Measurements from ENCODE around the gene SESN3.
"Not testable (repeated sequence)": the region's sequence is repeated elsewhere in the genome, so short reads cannot be mapped to it uniquely, and the experiment has no call there.

The SESN3 gene

DNA sequence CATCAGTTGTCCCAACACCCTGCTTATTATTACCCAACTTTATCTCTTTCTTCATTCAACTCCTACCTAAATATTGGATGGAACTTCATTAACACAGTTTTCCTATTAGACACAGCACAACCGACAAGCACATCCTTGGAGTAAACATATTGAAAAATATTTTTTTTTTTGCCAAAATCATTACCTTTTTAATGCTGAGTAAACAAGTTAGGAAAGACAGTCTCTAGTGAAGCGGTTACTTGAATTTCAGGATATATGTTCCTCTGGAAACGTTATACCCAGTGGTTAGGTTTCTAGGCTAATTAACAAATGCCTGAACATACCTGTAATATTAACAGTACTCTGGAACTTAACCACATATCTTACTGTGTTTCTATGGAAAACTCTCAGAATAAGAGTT, 11.4 kb downstream of the SESN3 start:
- FAIRE-seq (no peak), DNase-seq (ENCODE audit: insufficient read length, low spot score) (no peak)
- TF ChIP-seq POLR2A (IDR thresholded peaks at IDR 0.05; ENCODE audit: low read depth, low read length), result no peak

DNA sequence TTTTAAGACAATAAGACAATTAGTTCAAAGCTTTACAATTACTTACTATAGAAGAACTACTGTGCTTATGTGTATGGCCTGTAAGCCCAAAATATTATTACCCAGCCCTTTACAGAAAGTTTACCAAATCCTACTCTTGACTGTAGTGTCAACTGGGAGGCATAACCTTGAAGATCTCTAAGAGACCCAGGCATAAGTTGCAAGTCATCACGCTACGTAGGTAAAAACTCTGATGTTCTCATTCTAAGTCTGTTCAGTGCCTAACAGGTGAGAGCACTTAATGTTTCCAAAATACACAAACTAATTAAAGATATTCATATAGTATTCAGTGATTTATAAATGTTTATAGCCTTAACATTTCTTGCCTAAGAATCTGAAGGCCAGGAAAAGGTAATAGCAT, 12.9 kb downstream of the SESN3 start:
- TF ChIP-seq POLR2A (IDR thresholded peaks at IDR 0.05; ENCODE audit: low read depth, low read length), result no peak
- DNase-seq (ENCODE audit: insufficient read length, low spot score) (no peak), FAIRE-seq (no peak)

DNA sequence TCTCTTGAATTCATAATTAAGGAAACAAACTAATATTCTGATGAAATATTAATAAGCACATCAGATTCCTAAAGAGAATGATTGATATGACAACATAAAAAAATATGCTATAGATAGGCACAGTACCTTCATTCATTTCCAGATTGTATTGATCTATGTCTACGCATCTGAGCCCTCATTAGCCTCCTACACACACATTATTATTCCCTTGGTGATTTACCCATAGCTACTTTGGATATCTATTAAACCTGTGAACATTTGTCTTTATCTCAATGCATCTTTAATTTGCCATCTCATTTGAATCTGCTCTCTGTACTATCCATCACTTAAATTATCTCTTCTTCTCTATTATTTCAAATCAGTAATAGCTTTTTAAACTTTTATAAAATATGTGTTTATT, 18.4 kb downstream of the SESN3 start:
- TF ChIP-seq POLR2A (IDR thresholded peaks at IDR 0.05; ENCODE audit: low read depth, low read length), result no peak
- no peak for DNase-seq (ENCODE audit: insufficient read length, low spot score)
- no peak for FAIRE-seq

DNA sequence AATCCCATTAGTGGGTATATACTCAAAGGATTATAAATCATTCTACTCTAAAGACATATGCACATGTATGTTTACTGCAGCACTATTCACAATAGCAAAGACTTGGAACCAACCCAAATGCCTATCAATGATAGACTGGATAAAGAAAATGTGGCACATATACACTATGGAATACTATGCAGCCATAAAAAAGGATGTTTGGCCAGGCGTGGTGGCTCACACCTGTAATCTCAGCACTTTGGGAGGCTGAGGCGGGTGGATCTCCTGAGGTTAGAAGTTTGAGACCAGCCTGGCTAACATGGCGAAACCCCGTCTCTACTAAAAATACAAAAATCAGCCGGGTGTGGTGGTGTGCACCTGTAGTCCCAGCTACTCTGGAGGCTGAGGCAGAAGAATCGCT, 21.5 kb downstream of the SESN3 start:
- FAIRE-seq; DNase-seq (ENCODE audit: insufficient read length, low spot score): not testable (repeated sequence)

DNA sequence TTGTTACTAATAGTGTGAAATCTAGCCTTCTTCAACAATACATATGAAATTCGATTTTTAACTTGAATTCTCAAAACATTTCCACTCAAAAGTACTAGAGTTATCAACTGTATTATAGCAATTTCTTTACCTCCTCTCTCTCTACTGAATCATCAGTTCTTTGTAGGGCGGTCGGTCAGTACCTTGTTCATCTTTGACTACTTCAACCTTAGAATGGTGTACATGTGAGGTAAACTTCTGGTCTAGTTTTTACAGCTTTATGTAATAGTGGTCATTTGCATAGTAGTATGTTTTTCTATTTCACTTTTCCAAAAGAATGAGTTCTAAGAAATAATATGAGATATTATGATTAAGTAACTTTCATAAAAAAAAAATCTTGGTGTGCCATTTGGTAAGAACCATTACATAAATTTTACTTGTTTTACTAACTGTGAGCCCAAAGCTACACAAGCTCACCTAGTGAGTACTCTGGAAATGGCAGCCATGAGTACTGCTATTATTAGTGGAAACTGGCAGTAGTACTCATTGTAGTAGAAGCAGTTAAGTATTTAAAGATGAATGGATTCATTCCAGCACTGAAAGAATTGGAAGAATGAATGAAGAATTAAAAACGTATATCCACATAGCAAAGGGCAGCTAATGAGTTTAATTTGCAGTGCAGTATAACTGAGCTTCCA, 30.1 kb downstream of the SESN3 start:
- DNase-seq (ENCODE audit: insufficient read length, low spot score), result no peak
- no peak for TF ChIP-seq POLR2A (IDR thresholded peaks at IDR 0.05; ENCODE audit: low read depth, low read length)
- no peak for FAIRE-seq

DNA sequence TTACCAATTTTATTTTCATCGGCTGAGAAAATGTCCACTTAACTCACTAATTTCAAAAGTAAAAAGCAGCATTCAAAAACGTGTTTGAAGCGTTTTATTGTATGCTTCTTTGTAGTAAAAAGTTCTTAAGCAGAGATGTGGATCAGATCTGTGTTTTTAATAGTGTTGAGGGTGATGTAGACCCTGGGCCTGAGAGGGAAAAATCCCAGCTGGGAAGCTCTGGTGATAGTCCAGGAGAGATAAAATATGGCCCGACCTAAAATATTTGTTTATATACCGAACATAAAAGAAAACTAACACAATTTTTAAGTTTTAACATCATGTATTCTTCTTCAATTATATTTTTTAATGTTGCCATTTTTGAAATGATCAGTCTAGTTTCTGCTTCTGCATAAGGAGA, 35.2 kb downstream of the SESN3 start:
- FAIRE-seq (no peak), DNase-seq (ENCODE audit: insufficient read length, low spot score) (no peak)
- no peak for TF ChIP-seq POLR2A (IDR thresholded peaks at IDR 0.05; ENCODE audit: low read depth, low read length)

DNA sequence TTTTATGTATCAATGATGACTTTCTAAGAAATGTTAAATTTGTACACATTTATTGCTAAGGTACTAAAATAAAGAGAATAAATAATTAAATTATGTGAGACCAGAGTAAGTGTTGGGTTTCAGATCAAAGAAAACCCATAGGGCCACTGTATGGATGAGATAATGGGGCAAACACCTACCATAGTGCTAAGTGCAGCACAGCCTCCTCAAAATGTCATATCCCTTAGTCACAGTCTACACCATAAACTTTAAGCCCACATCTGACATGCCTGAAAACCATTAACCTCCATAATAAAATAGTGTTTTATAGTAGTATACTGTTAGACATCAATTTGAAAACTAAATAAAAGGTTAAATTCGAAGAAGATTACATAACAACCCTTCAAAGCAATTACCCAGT, 37.5 kb downstream of the SESN3 start:
- no peak for FAIRE-seq
- DNase-seq (ENCODE audit: insufficient read length, low spot score), result no peak
- TF ChIP-seq POLR2A (IDR thresholded peaks at IDR 0.05; ENCODE audit: low read depth, low read length), result no peak

DNA sequence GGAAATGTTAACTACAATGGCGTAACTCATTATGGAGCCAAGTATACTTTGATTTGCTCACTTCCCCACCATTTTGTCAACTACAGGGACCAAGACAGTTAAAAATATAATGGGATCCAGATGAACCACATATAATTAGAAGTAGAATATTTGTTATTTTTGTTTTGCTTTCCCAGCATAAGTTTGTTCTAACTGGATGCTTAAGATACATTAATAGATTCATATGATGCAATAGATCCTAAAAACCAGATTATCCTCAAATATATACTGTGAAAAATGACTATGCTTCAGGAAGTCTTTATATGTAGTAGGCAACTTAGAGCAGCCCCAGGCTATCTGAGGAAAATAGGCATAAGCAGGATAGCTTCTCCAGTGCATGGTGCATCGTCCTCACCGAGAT, 38.3 kb downstream of the SESN3 start:
- DNase-seq (ENCODE audit: insufficient read length, low spot score) (no peak), FAIRE-seq (no peak)
- TF ChIP-seq POLR2A (IDR thresholded peaks at IDR 0.05; ENCODE audit: low read depth, low read length), result no peak

DNA sequence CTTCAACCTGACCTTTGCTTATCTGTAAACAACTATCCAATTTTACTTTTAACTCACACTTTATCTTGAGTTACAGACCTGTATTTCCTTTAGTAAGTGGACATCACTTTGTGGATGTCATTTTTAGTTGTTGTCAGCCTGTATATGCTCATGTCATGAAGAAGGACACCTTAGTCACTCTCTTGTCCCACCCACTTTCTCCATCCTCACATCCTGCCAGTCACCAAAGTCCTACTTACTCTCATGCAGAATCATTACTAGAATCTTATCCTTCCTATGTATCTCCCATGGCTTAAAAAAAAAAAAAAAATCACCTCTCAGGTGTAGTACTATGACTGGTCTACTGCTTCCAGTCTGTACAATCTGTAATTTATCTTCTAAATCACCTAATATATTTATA, 43.3 kb downstream of the SESN3 start:
- no peak for DNase-seq (ENCODE audit: insufficient read length, low spot score)
- no peak for FAIRE-seq
- no peak for TF ChIP-seq POLR2A (IDR thresholded peaks at IDR 0.05; ENCODE audit: low read depth, low read length)

DNA sequence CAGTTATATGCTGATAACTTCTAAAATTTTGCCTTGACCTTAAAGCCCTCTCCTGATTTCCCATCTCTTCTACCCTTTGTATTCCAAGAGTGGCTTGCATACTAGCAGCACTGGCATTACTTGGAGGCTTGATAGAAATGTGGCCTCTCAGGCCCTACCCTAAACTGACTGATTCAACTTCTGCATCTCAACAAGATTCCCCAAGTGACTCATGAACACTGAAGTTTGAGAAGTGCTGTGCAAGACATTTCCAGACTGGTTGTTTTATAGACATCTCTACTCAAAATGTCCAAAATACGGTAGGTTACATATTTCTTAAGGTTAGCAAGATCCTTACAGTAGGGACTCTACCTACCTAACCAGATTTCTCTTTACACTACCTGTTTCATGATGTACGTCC, 48.6 kb downstream of the SESN3 start:
- FAIRE-seq, result no peak

DNA sequence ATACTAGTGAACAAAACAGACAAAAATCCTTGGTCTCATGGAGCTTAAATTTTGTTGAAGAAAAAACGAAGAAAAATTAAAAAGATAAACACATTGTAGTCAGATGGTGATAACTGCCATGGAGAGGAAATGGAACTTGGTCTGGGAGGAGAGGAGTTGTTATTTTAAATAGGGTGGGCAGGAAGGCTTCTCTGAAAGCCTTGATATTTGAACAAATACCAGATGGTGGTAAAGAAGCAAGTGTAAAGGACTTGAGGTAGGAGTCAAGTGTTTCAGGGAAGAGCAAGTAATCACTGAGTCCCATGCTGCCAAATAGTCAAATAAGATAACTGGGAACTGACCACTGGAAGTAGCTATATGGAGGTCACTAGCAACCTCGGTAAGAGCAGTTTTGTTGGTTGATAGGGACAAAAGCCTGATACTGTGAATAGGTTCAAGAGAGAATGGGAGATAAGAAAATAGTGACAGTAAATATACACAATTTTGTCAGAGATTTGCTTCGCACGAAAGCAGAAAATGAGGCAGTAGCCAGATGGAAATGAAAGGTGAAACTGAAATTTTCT, 55.1 kb downstream of the SESN3 start:
- DNase-seq (ENCODE audit: insufficient read length, low spot score) (no peak), FAIRE-seq (no peak)
- no peak for TF ChIP-seq POLR2A (IDR thresholded peaks at IDR 0.05; ENCODE audit: low read depth, low read length)

More for the DNA sequence above, 48.6 kb downstream of the SESN3 start:
- no peak for TF ChIP-seq POLR2A (IDR thresholded peaks at IDR 0.05; ENCODE audit: low read depth, low read length)
- no peak for DNase-seq (ENCODE audit: insufficient read length, low spot score)

DNA sequence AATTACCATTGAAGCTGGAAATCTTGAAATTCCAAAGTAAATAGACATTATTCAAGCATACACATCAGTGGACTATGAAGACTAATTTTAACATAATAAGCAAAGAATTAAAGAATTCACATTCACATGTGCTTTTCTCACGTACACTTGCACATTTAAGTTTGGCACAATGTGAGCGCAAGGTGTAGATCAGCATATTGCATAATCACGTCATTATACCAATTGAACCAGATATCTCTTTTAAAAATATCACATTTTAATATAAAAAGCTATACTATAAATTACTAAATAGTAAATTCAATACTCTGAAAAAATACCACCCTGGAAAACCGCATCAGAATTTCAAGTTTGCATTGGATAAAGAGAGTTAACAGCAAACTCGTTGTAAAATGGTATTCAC, 60.7 kb downstream of the SESN3 start:
- no peak for FAIRE-seq
- DNase-seq (ENCODE audit: insufficient read length, low spot score), result no peak
- no peak for TF ChIP-seq POLR2A (IDR thresholded peaks at IDR 0.05; ENCODE audit: low read depth, low read length)

DNA sequence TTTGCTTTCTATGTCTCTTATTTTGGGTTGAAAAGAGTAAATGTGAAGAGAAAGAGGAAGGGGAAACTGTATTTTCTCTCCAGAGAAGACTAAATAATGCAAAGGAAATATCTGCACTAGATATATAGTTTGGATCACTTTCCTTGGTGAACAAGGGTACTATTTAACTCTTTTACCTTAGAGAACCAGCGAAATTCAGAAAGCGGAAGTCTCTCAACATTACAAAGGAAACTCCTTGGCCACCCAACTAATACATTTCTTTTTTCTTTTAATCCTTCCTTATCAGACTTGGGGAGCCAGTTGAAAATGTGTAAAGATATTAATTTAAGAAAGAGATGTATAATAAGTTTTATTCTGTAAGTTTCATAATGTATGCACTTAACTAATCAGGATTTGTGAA, 64.2 kb downstream of the SESN3 start:
- no peak for TF ChIP-seq POLR2A (IDR thresholded peaks at IDR 0.05; ENCODE audit: low read depth, low read length)
- no peak for FAIRE-seq
- no peak for DNase-seq (ENCODE audit: insufficient read length, low spot score)

DNA sequence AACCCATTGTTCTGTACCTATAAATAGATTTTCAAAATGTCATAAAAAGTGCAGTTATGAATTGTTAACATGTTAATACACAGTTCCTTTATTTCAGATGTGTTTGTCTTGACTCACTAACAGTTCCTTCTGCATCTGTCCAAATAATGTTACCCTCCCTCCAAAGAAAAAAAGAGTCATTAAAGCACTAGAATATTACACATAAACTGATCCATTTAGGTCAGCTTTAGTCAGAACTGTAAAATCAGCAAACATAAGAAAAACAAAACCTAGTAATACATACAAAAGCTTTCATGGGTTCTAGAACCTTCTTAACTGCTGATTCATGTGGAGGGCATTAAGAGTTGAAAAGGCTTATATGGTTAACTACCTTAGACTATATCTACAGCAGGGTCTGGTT, 65.4 kb downstream of the SESN3 start:
- FAIRE-seq (no peak), DNase-seq (ENCODE audit: insufficient read length, low spot score) (no peak)
- no peak for TF ChIP-seq POLR2A (IDR thresholded peaks at IDR 0.05; ENCODE audit: low read depth, low read length)

DNA sequence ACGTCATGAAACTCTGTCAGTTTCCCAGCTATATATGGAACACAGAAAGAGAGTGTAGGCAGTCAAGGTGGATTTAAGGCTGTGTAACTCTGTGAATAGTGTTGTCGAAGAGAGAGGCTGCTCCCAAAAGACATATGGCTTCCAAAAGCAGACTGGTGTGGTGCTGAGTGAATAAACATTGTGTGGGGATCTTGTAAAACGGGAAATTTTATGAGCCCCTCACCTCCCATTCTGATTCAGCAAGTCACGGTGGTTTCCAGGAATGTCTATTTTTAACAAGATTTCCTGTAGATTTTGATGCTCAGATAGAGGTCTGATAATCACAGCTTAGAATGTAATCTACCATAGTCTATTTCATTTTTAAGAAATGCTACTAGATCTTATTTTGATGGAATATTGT, 67.9 kb downstream of the SESN3 start:
- DNase-seq (ENCODE audit: insufficient read length, low spot score) (no peak), FAIRE-seq (no peak)
- TF ChIP-seq POLR2A (IDR thresholded peaks at IDR 0.05; ENCODE audit: low read depth, low read length), result no peak

DNA sequence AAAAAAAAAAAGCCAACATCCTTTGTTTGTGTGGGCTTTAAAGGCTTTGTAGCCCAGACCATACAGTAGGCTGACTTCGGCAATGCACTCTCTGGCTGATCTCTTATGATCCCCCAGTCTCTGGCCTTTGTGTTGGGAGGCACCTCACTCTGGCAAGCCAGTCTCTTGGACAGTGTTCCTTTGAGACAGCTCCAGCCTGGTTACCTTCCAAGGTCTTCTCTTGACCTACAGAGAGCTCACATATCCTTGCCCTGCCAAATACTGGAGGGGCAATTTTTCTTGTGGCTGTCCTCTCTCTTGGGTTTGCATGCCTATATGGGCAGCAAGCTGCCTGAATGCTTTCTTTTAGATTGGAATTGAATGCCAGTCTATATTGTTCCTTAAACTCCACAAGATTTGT, 69.8 kb downstream of the SESN3 start:
- TF ChIP-seq POLR2A (IDR thresholded peaks at IDR 0.05; ENCODE audit: low read depth, low read length), result no peak
- FAIRE-seq (no peak), DNase-seq (ENCODE audit: insufficient read length, low spot score) (no peak)

All from H54 (cell line).